HG03565 (cell line): ENCODE measurements around the gene LARGE1.

Experiments used
- ATAC-seq: cut with Tn5 transposase; IDR thresholded peaks from one replicate; pipeline ENCODE4 v1.9.1; 2021; ENCODE audit warnings: mild to moderate bottlenecking, moderate library complexity; ENCODE audit not compliant: unreplicated experiment

The LARGE1 gene

GRCh38 chr22:33296941-33297340, 623.3 kb downstream of the LARGE1 start:
- ATAC-seq, result no peak

GRCh38 chr22:33288078-33288477, 632.2 kb downstream of the LARGE1 start:
- ATAC-seq, result no peak

GRCh38 chr22:33275073-33275443, 645.2 kb downstream of the LARGE1 start:
- no peak for ATAC-seq

GRCh38 chr22:33274214-33275072, 645.8 kb downstream of the LARGE1 start:
- no peak for ATAC-seq

- ATAC-seq, result no peak
These were observed 647.4 kb downstream of the LARGE1 start for GRCh38 chr22:33272871-33273270.

GRCh38 chr22:33272180-33272579, 648.1 kb downstream of the LARGE1 start:
- peak; percentile 1 for ATAC-seq

- peak; percentile 50 for ATAC-seq
These were observed 648.7 kb downstream of the LARGE1 start for GRCh38 chr22:33271390-33272161.

- no peak for ATAC-seq
These were observed 649.7 kb downstream of the LARGE1 start for GRCh38 chr22:33270596-33270995.

GRCh38 chr22:33261699-33262098, 658.6 kb downstream of the LARGE1 start:
- no peak for ATAC-seq

- no peak for ATAC-seq
These were observed 659.8 kb downstream of the LARGE1 start for GRCh38 chr22:33260498-33260897.

- ATAC-seq, result no peak
These were observed 664.5 kb downstream of the LARGE1 start for GRCh38 chr22:33255791-33256190.

- no peak for ATAC-seq
These were observed 671.3 kb downstream of the LARGE1 start for GRCh38 chr22:33248948-33249347.

GRCh38 chr22:33247758-33248157, 672.5 kb downstream of the LARGE1 start:
- peak; percentile 75 for ATAC-seq

- no peak for ATAC-seq
These were observed 678.2 kb downstream of the LARGE1 start for GRCh38 chr22:33242078-33242477.

GRCh38 chr22:33240888-33241475, 679.3 kb downstream of the LARGE1 start:
- no peak for ATAC-seq

GRCh38 chr22:33232071-33232470, 688.2 kb downstream of the LARGE1 start:
- no peak for ATAC-seq

GRCh38 chr22:33227791-33228190, 692.5 kb downstream of the LARGE1 start:
- ATAC-seq, result no peak

- no peak for ATAC-seq
These were observed 695.4 kb downstream of the LARGE1 start for GRCh38 chr22:33224841-33225240.
